MM.1S (cell line): ENCODE data around the gene MLH3.
"Not testable (repeated sequence)": the region's sequence is repeated elsewhere in the genome, so short reads cannot be mapped to it uniquely, and the experiment has no call there.

Experiments used
- DNase-seq: peaks from one replicate; pipeline ENCODE4 v3.0.0-alpha.2; 2015
- H2AFZ ChIP-seq: fragments of 300-600 bp; sonication (generic); 2 replicates; pipeline ENCODE4 v1.6.0; 2016; ENCODE audit warnings: antibody characterized with exemption, low read length
- H3F3A ChIP-seq: fragments of 300-600 bp; sonication (generic); 2 replicates; pipeline ENCODE4 v1.6.1; 2016; ENCODE audit warnings: mild to moderate bottlenecking, antibody characterized with exemption, low read length, moderate library complexity, mixed read lengths; ENCODE audit not compliant: insufficient read depth
- H3K27ac ChIP-seq: fragments of 300-600 bp; sonication (generic); 2 replicates; pipeline ENCODE4 v1.5.1; 2016; ENCODE audit warnings: mild to moderate bottlenecking, low read length
- H3K27me3 ChIP-seq: fragments of 300-600 bp; sonication (generic); replicated peaks from 2 replicates; pipeline ENCODE4 v1.6.0; 2016; ENCODE audit warnings: low read length; ENCODE audit not compliant: insufficient read depth
- H3K36me3 ChIP-seq: fragments of 300-600 bp; sonication (generic); replicated peaks from 2 replicates; pipeline ENCODE4 v1.6.1; 2016; ENCODE audit warnings: mild to moderate bottlenecking, low read length, mixed read lengths; ENCODE audit not compliant: insufficient read depth
- H3K4me1 ChIP-seq: fragments of 300-600 bp; sonication (generic); 2 replicates; pipeline ENCODE4 v1.6.1; 2016; ENCODE audit warnings: low read length, mixed read lengths
- H3K4me2 ChIP-seq: fragments of 300-600 bp; sonication (generic); 2 replicates; pipeline ENCODE4 v1.6.0; 2016; ENCODE audit warnings: low read depth, low read length
- H3K4me3 ChIP-seq: fragments of 300-600 bp; sonication (generic); 2 replicates; pipeline ENCODE4 v1.5.1; 2016; ENCODE audit warnings: low read length, mixed read lengths
- H3K79me2 ChIP-seq: fragments of 300-600 bp; sonication (generic); 2 replicates; pipeline ENCODE4 v1.6.1; 2016; ENCODE audit warnings: mixed run types, low read length, mixed read lengths
- H3K9ac ChIP-seq: fragments of 300-600 bp; sonication (generic); 2 replicates; pipeline ENCODE4 v1.6.1; 2016; ENCODE audit warnings: low read length, mixed read lengths
- H3K9me2 ChIP-seq: fragments of 300-600 bp; sonication (generic); replicated peaks from 2 replicates; pipeline ENCODE4 v1.6.1; 2016; ENCODE audit warnings: mild to moderate bottlenecking, low read length, mixed read lengths; ENCODE audit not compliant: insufficient read depth
- H3K9me3 ChIP-seq: fragments of 300-600 bp; sonication (generic); replicated peaks from 2 replicates; pipeline ENCODE4 v1.6.1; 2016; ENCODE audit warnings: mild to moderate bottlenecking, low read length, mixed read lengths; ENCODE audit not compliant: insufficient read depth
- H4K20me1 ChIP-seq: fragments of 300-600 bp; sonication (generic); 2 replicates; pipeline ENCODE4 v1.6.1; 2016; ENCODE audit warnings: mild to moderate bottlenecking, low read length, moderate library complexity, mixed read lengths; ENCODE audit not compliant: insufficient read depth
- CTCF ChIP-seq: fragments of 300-600 bp; sonication (generic); IDR thresholded peaks from 2 replicates; pipeline ENCODE4 v1.5.1; 2016; ENCODE audit warnings: antibody characterized with exemption, low read length, mixed read lengths
- EZH2 ChIP-seq: fragments of 300-600 bp; sonication (generic); optimal IDR thresholded peaks from 2 replicates; pipeline ENCODE3; 2017; ENCODE audit warnings: low read depth, mild to moderate bottlenecking, antibody characterized with exemption, low read length, mixed read lengths
- EZH2phosphoT487 ChIP-seq: fragments of 300-600 bp; sonication (generic); IDR thresholded peaks from 2 replicates; pipeline ENCODE4 v1.6.1; 2018; ENCODE audit warnings: antibody characterized with exemption, low read length

Gene MLH3

GRCh38 chr14:75068294-75069120, 17.2 kb upstream of the MLH3 start:
- no peak for TF ChIP-seq EZH2phosphoT487
- no peak for TF ChIP-seq CTCF
- TF ChIP-seq EZH2 = no peak
- no peaks in the 10 kb centered on the region for H3K9me2 ChIP-seq
- no peak for DNase-seq
- peak overlapping the region; percentile 79; the same call in 1 of the 2 replicates for H3K27ac ChIP-seq
- H4K20me1 ChIP-seq = no peaks in the 10 kb centered on the region
- peaks cover 8% of the 10 kb centered on the region for H3K79me2 ChIP-seq
- no peaks in the 10 kb centered on the region for H3F3A ChIP-seq
- no peaks in the 10 kb centered on the region for H3K36me3 ChIP-seq
- peak overlapping the region; percentile 72 for H3K9ac ChIP-seq
- H3K4me3 ChIP-seq = peak overlapping the region; percentile 71
- peak overlapping the region; percentile 76 for H3K4me2 ChIP-seq
- no peaks in the 10 kb centered on the region for H3K27me3 ChIP-seq
- H3K9me3 ChIP-seq = no peaks in the 10 kb centered on the region
- H3K4me1 ChIP-seq = 0 out of 2 replicates have a peak, but pooled peaks cover 4% of the 10 kb centered on the region
- H2AFZ ChIP-seq = peak overlapping the region; percentile 84

- DNase-seq, H2AFZ ChIP-seq, H3K9ac ChIP-seq, H3K36me3 ChIP-seq, H3K27me3 ChIP-seq, H3F3A ChIP-seq, H3K4me1 ChIP-seq, H3K4me2 ChIP-seq, H3K4me3 ChIP-seq, H4K20me1 ChIP-seq, H3K9me3 ChIP-seq, H3K27ac ChIP-seq, H3K9me2 ChIP-seq: not testable (repeated sequence)
- peaks cover 16% of the 10 kb centered on the region for H3K79me2 ChIP-seq
Measured at GRCh38 chr14:75067765-75068164, 16.5 kb upstream of the MLH3 start.

- H3K27ac ChIP-seq = no peak overlapping the region
- no peak overlapping the region for H3K4me2 ChIP-seq
Measured at GRCh38 chr14:75067212-75067611, 15.9 kb upstream of the MLH3 start.

More at GRCh38 chr14:75067212-75067611, 15.9 kb upstream of the MLH3 start:
- H2AFZ ChIP-seq = no peak overlapping the region
- H3K9ac ChIP-seq = no peak overlapping the region
- DNase-seq = no peak
- H3K4me1 ChIP-seq = 0 out of 2 replicates have a peak, but pooled peaks cover 4% of the 10 kb centered on the region
- no peak overlapping the region for H3K4me3 ChIP-seq
- H3K9me2 ChIP-seq = no peaks in the 10 kb centered on the region
- H3F3A ChIP-seq = no peaks in the 10 kb centered on the region
- peaks cover 19% of the 10 kb centered on the region for H3K79me2 ChIP-seq
- no peaks in the 10 kb centered on the region for H3K27me3 ChIP-seq
- no peaks in the 10 kb centered on the region for H4K20me1 ChIP-seq
- H3K9me3 ChIP-seq = no peaks in the 10 kb centered on the region
- no peak for TF ChIP-seq EZH2
- TF ChIP-seq EZH2phosphoT487 = no peak
- no peak for TF ChIP-seq CTCF
- no peaks in the 10 kb centered on the region for H3K36me3 ChIP-seq
